ENCODE results near the gene SCYGR1.
"Not testable (repeated sequence)": the region's sequence is repeated elsewhere in the genome, so short reads cannot be mapped to it uniquely, and the experiment has no call there.

SCYGR1 gene

GRCh38 chr2:227368574-227368973 is 19.2 kb downstream of the SCYGR1 start:
- no peak for DNase-seq

- no peak for DNase-seq
Observed at GRCh38 chr2:227367427-227367795, 20.3 kb downstream of the SCYGR1 start.

- DNase-seq: no peak
Observed at GRCh38 chr2:227366769-227367426, 20.9 kb downstream of the SCYGR1 start.

GRCh38 chr2:227365833-227366232 is 21.9 kb downstream of the SCYGR1 start:
- no peak for DNase-seq

GRCh38 chr2:227364585-227365263 is 23.0 kb downstream of the SCYGR1 start:
- DNase-seq: not testable (repeated sequence)

GRCh38 chr2:227363756-227364155 is 24.0 kb downstream of the SCYGR1 start:
- DNase-seq: peak; percentile 10

GRCh38 chr2:227360351-227360750 is 27.4 kb downstream of the SCYGR1 start:
- no peak for DNase-seq

- no peak for DNase-seq
Observed at GRCh38 chr2:227351639-227352038, 36.1 kb downstream of the SCYGR1 start.

- no peak for DNase-seq
Observed at GRCh38 chr2:227349989-227350612, 37.6 kb downstream of the SCYGR1 start.

GRCh38 chr2:227348324-227348723 is 39.4 kb downstream of the SCYGR1 start:
- DNase-seq: no peak

GRCh38 chr2:227347117-227347516 is 40.6 kb downstream of the SCYGR1 start:
- no peak for DNase-seq

GRCh38 chr2:227344231-227344630 is 43.5 kb downstream of the SCYGR1 start:
- no peak for DNase-seq

GRCh38 chr2:227341553-227341952 is 46.2 kb downstream of the SCYGR1 start:
- DNase-seq: no peak

- no peak for DNase-seq
Observed at GRCh38 chr2:227340106-227340505, 47.6 kb downstream of the SCYGR1 start.

GRCh38 chr2:227339098-227339599 is 48.6 kb downstream of the SCYGR1 start:
- DNase-seq: no peak
